HepG2 (cell line): ENCODE data around the gene HPCAL1. TPM values are rescaled to one million over a fixed set of nuclear protein-coding genes. Genes with fewer than 3 reads are reported as not detected.

Experiments
- AKAP8 ChIP-seq: sonication (generic); formaldehyde crosslinking; IDR thresholded peaks from 2 replicates; pipeline ENCODE4 v1.5.1; 2020; ENCODE audit warnings: mild to moderate bottlenecking, missing genetic modification reagents
- KLF6 ChIP-seq: IDR thresholded peaks from 2 replicates; pipeline ENCODE4 v1.8.0; 2016; ENCODE audit warnings: missing biosample characterization, missing genetic modification reagents
- RFX1 ChIP-seq: fragments of 450-650 bp; IDR thresholded peaks from 2 replicates; pipeline ENCODE4 v1.6.1; 2017
- SNRNP70 ChIP-seq: fragments of 200-400 bp; formaldehyde crosslinking; IDR thresholded peaks from 2 replicates; pipeline ENCODE4 v1.6.1; 2017; ENCODE audit warnings: mild to moderate bottlenecking, low read depth, low read length, moderate library complexity
- TARDBP ChIP-seq: sonication (generic); formaldehyde crosslinking; IDR thresholded peaks from 2 replicates; pipeline ENCODE4 v1.8.0; 2022; ENCODE audit warnings: mild to moderate bottlenecking, missing genetic modification reagents
- TP53 ChIP-seq: sonication (generic); formaldehyde crosslinking; conservative IDR thresholded peaks from 2 replicates; pipeline ENCODE4 v1.4.0; 2020; ENCODE audit warnings: missing genetic modification reagents
- ZBTB8A ChIP-seq: sonication (generic); formaldehyde crosslinking; IDR thresholded peaks from 2 replicates; pipeline ENCODE4 v1.4.0; 2020; ENCODE audit warnings: mild to moderate bottlenecking, low read depth, missing genetic modification reagents, borderline replicate concordance
- ZNF589 ChIP-seq: sonication (generic); formaldehyde crosslinking; conservative IDR thresholded peaks from 2 replicates; pipeline ENCODE4 v1.8.0; 2022; ENCODE audit warnings: mild to moderate bottlenecking, moderate library complexity, missing genetic modification reagents
- ZNF879 ChIP-seq: sonication (generic); formaldehyde crosslinking; IDR thresholded peaks from 2 replicates; pipeline ENCODE4 v1.8.1; 2023; ENCODE audit warnings: missing genetic modification reagents
- ZSCAN12 ChIP-seq: sonication (generic); formaldehyde crosslinking; IDR thresholded peaks from 2 replicates; pipeline ENCODE4 v1.9.0; 2021; ENCODE audit warnings: mild to moderate bottlenecking, missing genetic modification reagents
- polyA plus RNA-seq, 8 experiments: library from polyadenylated mRNA; depleted of rRNA in 3 of 8; stranded (reverse) in 7 of 8; unstranded in 1 of 8; fragments of >200 nt; fragmentation: Illumina TruSeq in 4 of 8; extraction: Trizol in 4 of 8; gene quantifications; 2 replicates each; pipeline versions ENCODE4 v1.2.1 to v1.2.3, GENCODE V29; 2011 to 2016; ENCODE audit warnings: low read depth in 4 of 8, missing spikeins in 1 of 8, mixed read lengths in 1 of 8; ENCODE audit not compliant: insufficient read depth in 1 of 8
- total RNA-seq, 5 experiments: library from RNA; depleted of rRNA; stranded (reverse); fragments of >200 nt; fragmentation: Illumina TruSeq; extraction: Trizol; gene quantifications; 2 replicates each; pipeline ENCODE4 v1.2.3, GENCODE V29; 2016; ENCODE audit warnings: low read depth in 1 of 5
- TF ChIP-seq, protein P1 (sequence below): sonication (generic); formaldehyde crosslinking; IDR thresholded peaks from 2 replicates; pipeline ENCODE4 v1.4.0; 2020; ENCODE audit warnings: mild to moderate bottlenecking, missing genetic modification reagents, borderline replicate concordance
- TF ChIP-seq, protein P2 (sequence below): sonication (generic); formaldehyde crosslinking; IDR thresholded peaks from 2 replicates; pipeline ENCODE4 v1.4.0; 2020; ENCODE audit warnings: missing genetic modification reagents
- TF ChIP-seq, protein P3 (sequence below): sonication (generic); formaldehyde crosslinking; IDR thresholded peaks from 2 replicates; pipeline ENCODE4 v1.8.1; 2023; ENCODE audit warnings: mild to moderate bottlenecking, missing genetic modification reagents, borderline replicate concordance
- TF ChIP-seq, protein P4 (sequence below): sonication (generic); formaldehyde crosslinking; conservative IDR thresholded peaks from 2 replicates; pipeline ENCODE4 v1.8.0; 2022; ENCODE audit warnings: low read depth, missing genetic modification reagents
- TF ChIP-seq, protein P5 (sequence below): sonication (generic); formaldehyde crosslinking; IDR thresholded peaks from 2 replicates; pipeline ENCODE4 v1.4.0; 2020; ENCODE audit warnings: mild to moderate bottlenecking, missing genetic modification reagents
- TF ChIP-seq, protein P6 (sequence below): IDR thresholded peaks from 2 replicates; pipeline ENCODE4 v1.6.1; 2012; ENCODE audit warnings: low read length, improper control_type of control experiment

The HPCAL1 gene
- total and polyA plus RNA-seq, 2 of the 13 experiments (the other 11 are each of a cell fraction or from before 2014, with no cell fraction given): 29.5 to 29.9 TPM

DNA sequence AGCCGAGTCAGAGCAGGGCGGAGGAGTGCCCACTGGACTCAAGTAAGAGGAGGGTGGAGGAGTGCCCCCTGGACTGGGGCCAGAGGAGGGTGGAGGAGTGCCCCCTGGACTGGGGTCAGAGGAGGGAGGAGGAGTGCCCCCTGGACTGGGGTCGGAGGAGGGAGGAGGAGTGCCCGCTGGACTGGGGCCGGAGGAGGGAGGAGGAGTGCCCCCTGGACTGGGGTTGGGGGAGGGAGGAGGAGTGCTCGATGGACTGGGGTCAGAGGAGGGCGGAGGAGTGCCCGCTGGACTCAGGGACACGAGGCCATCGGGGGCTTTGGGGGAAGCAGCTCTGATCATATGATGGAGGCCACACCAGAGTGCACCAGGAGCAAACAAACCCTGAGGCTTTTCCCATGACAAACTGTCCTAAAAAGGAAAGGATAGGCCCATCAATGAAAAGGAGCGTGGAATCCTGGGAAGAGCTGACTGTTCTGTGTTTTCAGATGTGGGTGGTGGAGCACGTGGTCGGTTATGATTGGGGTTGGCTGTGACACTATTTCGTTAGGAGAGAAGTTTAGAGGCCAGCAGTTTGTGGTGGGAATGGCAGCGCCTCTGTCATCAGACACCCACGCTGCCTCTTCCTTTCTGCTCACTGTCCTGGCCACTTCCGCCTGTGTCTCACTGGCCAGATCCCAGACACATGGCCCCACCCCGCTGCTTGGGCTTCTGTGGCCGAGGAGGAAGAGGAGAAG, 24.5 kb upstream of the HPCAL1 start (continued):
- TF ChIP-seq, protein P1, sequence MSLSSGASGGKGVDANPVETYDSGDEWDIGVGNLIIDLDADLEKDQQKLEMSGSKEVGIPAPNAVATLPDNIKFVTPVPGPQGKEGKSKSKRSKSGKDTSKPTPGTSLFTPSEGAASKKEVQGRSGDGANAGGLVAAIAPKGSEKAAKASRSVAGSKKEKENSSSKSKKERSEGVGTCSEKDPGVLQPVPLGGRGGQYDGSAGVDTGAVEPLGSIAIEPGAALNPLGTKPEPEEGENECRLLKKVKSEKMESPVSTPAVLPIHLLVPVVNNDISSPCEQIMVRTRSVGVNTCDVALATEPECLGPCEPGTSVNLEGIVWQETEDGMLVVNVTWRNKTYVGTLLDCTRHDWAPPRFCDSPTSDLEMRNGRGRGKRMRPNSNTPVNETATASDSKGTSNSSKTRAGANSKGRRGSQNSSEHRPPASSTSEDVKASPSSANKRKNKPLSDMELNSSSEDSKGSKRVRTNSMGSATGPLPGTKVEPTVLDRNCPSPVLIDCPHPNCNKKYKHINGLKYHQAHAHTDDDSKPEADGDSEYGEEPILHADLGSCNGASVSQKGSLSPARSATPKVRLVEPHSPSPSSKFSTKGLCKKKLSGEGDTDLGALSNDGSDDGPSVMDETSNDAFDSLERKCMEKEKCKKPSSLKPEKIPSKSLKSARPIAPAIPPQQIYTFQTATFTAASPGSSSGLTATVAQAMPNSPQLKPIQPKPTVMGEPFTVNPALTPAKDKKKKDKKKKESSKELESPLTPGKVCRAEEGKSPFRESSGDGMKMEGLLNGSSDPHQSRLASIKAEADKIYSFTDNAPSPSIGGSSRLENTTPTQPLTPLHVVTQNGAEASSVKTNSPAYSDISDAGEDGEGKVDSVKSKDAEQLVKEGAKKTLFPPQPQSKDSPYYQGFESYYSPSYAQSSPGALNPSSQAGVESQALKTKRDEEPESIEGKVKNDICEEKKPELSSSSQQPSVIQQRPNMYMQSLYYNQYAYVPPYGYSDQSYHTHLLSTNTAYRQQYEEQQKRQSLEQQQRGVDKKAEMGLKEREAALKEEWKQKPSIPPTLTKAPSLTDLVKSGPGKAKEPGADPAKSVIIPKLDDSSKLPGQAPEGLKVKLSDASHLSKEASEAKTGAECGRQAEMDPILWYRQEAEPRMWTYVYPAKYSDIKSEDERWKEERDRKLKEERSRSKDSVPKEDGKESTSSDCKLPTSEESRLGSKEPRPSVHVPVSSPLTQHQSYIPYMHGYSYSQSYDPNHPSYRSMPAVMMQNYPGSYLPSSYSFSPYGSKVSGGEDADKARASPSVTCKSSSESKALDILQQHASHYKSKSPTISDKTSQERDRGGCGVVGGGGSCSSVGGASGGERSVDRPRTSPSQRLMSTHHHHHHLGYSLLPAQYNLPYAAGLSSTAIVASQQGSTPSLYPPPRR (CRISPR knock-in tag): peak; percentile 85
- TF ChIP-seq KLF6 (CRISPR knock-in tag) (no peak), ZNF589 (CRISPR knock-in tag) (no peak), RFX1 (no peak), SNRNP70 (no peak), ZNF879 (CRISPR knock-in tag) (peak; percentile 80; the same call in 1 of the 2 replicates), TP53 (CRISPR knock-in tag) (no peak), ZSCAN12 (CRISPR knock-in tag) (no peak), AKAP8 (CRISPR knock-in tag) (no peak), ZBTB8A (no peak), TARDBP (peak; percentile 68)
- TF ChIP-seq, protein P2, sequence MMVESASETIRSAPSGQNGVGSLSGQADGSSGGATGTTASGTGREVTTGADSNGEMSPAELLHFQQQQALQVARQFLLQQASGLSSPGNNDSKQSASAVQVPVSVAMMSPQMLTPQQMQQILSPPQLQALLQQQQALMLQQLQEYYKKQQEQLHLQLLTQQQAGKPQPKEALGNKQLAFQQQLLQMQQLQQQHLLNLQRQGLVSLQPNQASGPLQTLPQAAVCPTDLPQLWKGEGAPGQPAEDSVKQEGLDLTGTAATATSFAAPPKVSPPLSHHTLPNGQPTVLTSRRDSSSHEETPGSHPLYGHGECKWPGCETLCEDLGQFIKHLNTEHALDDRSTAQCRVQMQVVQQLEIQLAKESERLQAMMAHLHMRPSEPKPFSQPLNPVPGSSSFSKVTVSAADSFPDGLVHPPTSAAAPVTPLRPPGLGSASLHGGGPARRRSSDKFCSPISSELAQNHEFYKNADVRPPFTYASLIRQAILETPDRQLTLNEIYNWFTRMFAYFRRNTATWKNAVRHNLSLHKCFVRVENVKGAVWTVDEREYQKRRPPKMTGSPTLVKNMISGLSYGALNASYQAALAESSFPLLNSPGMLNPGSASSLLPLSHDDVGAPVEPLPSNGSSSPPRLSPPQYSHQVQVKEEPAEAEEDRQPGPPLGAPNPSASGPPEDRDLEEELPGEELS (CRISPR knock-in tag): peak; percentile 34
- TF ChIP-seq, protein P3, sequence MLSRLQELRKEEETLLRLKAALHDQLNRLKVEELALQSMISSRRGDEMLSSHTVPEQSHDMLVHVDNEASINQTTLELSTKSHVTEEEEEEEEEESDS: no peak; the same call in 1 of the 2 replicates
- TF ChIP-seq, protein P4, sequence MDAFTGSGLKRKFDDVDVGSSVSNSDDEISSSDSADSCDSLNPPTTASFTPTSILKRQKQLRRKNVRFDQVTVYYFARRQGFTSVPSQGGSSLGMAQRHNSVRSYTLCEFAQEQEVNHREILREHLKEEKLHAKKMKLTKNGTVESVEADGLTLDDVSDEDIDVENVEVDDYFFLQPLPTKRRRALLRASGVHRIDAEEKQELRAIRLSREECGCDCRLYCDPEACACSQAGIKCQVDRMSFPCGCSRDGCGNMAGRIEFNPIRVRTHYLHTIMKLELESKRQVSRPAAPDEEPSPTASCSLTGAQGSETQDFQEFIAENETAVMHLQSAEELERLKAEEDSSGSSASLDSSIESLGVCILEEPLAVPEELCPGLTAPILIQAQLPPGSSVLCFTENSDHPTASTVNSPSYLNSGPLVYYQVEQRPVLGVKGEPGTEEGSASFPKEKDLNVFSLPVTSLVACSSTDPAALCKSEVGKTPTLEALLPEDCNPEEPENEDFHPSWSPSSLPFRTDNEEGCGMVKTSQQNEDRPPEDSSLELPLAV (CRISPR knock-in tag): no peak
- TF ChIP-seq, protein P5, sequence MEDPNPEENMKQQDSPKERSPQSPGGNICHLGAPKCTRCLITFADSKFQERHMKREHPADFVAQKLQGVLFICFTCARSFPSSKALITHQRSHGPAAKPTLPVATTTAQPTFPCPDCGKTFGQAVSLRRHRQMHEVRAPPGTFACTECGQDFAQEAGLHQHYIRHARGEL (CRISPR knock-in tag): no peak
- TF ChIP-seq, protein P6, sequence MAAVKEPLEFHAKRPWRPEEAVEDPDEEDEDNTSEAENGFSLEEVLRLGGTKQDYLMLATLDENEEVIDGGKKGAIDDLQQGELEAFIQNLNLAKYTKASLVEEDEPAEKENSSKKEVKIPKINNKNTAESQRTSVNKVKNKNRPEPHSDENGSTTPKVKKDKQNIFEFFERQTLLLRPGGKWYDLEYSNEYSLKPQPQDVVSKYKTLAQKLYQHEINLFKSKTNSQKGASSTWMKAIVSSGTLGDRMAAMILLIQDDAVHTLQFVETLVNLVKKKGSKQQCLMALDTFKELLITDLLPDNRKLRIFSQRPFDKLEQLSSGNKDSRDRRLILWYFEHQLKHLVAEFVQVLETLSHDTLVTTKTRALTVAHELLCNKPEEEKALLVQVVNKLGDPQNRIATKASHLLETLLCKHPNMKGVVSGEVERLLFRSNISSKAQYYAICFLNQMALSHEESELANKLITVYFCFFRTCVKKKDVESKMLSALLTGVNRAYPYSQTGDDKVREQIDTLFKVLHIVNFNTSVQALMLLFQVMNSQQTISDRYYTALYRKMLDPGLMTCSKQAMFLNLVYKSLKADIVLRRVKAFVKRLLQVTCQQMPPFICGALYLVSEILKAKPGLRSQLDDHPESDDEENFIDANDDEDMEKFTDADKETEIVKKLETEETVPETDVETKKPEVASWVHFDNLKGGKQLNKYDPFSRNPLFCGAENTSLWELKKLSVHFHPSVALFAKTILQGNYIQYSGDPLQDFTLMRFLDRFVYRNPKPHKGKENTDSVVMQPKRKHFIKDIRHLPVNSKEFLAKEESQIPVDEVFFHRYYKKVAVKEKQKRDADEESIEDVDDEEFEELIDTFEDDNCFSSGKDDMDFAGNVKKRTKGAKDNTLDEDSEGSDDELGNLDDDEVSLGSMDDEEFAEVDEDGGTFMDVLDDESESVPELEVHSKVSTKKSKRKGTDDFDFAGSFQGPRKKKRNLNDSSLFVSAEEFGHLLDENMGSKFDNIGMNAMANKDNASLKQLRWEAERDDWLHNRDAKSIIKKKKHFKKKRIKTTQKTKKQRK: no peak
